ENCODE measurements around the gene TRIM37.

The TRIM37 gene

GRCh38 chr17:58947824-58948223, 158.9 kb downstream of the TRIM37 start:
- TF ChIP-seq CTCF (IDR thresholded peaks at IDR 0.05; ENCODE audit: low read depth, low read length) = no peak
- no peak for DNase-seq (ENCODE audit: low read depth, low spot score)
- in situ Hi-C loops (cut with HindIII; ENCODE audit: low sequenced_read_pairs) = no loop called here

GRCh38 chr17:58947411-58947810, 159.3 kb downstream of the TRIM37 start:
- no peak for TF ChIP-seq CTCF (IDR thresholded peaks at IDR 0.05; ENCODE audit: low read depth, low read length)
- in situ Hi-C loops (cut with HindIII; ENCODE audit: low sequenced_read_pairs) = no loop called here
- no peak for DNase-seq (ENCODE audit: low read depth, low spot score)
- H3K4me3 ChIP-seq (ENCODE audit: low read depth, low read length) = no peak overlapping the region

More at GRCh38 chr17:58947824-58948223, 158.9 kb downstream of the TRIM37 start:
- no peak overlapping the region for H3K4me3 ChIP-seq (ENCODE audit: low read depth, low read length)

GRCh38 chr17:58944166-58944565, 162.5 kb downstream of the TRIM37 start:
- no peak overlapping the region for H3K4me3 ChIP-seq (ENCODE audit: low read depth, low read length)
- in situ Hi-C loops (cut with HindIII; ENCODE audit: low sequenced_read_pairs) = no loop called here
- no peak for DNase-seq (ENCODE audit: low read depth, low spot score)
- no peak for TF ChIP-seq CTCF (IDR thresholded peaks at IDR 0.05; ENCODE audit: low read depth, low read length)

GRCh38 chr17:58936295-58936694, 170.4 kb downstream of the TRIM37 start:
- DNase-seq (ENCODE audit: low read depth, low spot score) = no peak
- in situ Hi-C loops (cut with HindIII; ENCODE audit: low sequenced_read_pairs) = no loop called here
- TF ChIP-seq CTCF (IDR thresholded peaks at IDR 0.05; ENCODE audit: low read depth, low read length) = no peak

GRCh38 chr17:58932956-58933355, 173.7 kb downstream of the TRIM37 start:
- in situ Hi-C loops (cut with HindIII; ENCODE audit: low sequenced_read_pairs) = no loop called here
- H3K4me3 ChIP-seq (ENCODE audit: low read depth, low read length) = no peak overlapping the region
- DNase-seq (ENCODE audit: low read depth, low spot score) = no peak
- no peak for TF ChIP-seq CTCF (IDR thresholded peaks at IDR 0.05; ENCODE audit: low read depth, low read length)

More at GRCh38 chr17:58936295-58936694, 170.4 kb downstream of the TRIM37 start:
- H3K4me3 ChIP-seq (ENCODE audit: low read depth, low read length) = no peak overlapping the region
